ENCODE results near the gene AGPAT3.
"Not testable (repeated sequence)": the region's sequence is repeated elsewhere in the genome, so short reads cannot be mapped to it uniquely, and the experiment has no call there.

AGPAT3 gene

GRCh38 chr21:43819511-43820405, 45.3 kb upstream of the AGPAT3 start:
- TF ChIP-seq, protein P1, sequence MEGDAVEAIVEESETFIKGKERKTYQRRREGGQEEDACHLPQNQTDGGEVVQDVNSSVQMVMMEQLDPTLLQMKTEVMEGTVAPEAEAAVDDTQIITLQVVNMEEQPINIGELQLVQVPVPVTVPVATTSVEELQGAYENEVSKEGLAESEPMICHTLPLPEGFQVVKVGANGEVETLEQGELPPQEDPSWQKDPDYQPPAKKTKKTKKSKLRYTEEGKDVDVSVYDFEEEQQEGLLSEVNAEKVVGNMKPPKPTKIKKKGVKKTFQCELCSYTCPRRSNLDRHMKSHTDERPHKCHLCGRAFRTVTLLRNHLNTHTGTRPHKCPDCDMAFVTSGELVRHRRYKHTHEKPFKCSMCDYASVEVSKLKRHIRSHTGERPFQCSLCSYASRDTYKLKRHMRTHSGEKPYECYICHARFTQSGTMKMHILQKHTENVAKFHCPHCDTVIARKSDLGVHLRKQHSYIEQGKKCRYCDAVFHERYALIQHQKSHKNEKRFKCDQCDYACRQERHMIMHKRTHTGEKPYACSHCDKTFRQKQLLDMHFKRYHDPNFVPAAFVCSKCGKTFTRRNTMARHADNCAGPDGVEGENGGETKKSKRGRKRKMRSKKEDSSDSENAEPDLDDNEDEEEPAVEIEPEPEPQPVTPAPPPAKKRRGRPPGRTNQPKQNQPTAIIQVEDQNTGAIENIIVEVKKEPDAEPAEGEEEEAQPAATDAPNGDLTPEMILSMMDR (IDR thresholded peaks at IDR 0.05; ENCODE audit: borderline replicate concordance, control extremely low read depth, extremely low read depth, insufficient read depth, missing control alignments) = no peak

GRCh38 chr21:43820466-43820865, 44.6 kb upstream of the AGPAT3 start:
- no peak for DNase-seq (ENCODE audit: low spot score)
- TF ChIP-seq, protein P1 (IDR thresholded peaks at IDR 0.05; ENCODE audit: borderline replicate concordance, control extremely low read depth, extremely low read depth, insufficient read depth, missing control alignments) = no peak
- in situ Hi-C loops (cut with MboI; ENCODE audit: low sequenced_read_pairs, unreplicated experiment) = loop anchor here (25.0 kb wide), 1 partner anchor 467 kb away; the partner anchor contains the start of gene AIRE

More at GRCh38 chr21:43819511-43820405, 45.3 kb upstream of the AGPAT3 start:
- in situ Hi-C loops (cut with MboI; ENCODE audit: low sequenced_read_pairs, unreplicated experiment) = loop anchor here (10.0 to 25.0 kb wide), 3 partner anchors 125 to 468 kb away; partner anchors contain the start of gene AIRE
- no peak for DNase-seq (ENCODE audit: low spot score)

DNA sequence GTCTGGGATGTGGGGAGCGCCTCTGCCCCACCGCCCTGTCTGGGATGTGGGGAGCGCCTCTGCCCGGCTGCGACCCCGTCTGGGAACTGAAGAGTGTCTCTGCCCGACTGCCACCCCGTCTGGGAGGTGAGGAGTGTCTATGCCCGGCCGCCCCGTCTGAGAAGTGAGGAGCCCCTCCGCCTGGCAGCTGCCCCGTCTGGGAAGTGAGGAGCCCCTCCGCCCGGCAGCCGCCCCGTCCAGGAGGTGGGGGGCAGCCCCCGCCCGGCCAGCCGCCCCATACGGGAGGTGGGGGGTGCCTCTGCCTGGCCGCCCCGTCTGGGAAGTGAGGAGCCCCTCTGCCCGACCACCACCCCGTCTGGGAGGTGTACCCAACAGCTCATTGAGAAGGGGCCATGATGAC, 42.9 kb upstream of the AGPAT3 start:
- in situ Hi-C loops (cut with MboI; ENCODE audit: low sequenced_read_pairs, unreplicated experiment) = loop anchor here (25.0 kb wide), 1 partner anchor 465 kb away; the partner anchor contains the start of gene AIRE
- not testable (repeated sequence) for DNase-seq (ENCODE audit: low spot score)

- in situ Hi-C loops (cut with MboI; ENCODE audit: low sequenced_read_pairs, unreplicated experiment) = loop anchor here (25.0 kb wide), 1 partner anchor 465 kb away; the partner anchor contains the start of gene AIRE
- not testable (repeated sequence) for DNase-seq (ENCODE audit: low spot score)
Observed at GRCh38 chr21:43822741-43823140, 42.3 kb upstream of the AGPAT3 start.

- DNase-seq (ENCODE audit: low spot score) = no peak
- TF ChIP-seq, protein P1 (IDR thresholded peaks at IDR 0.05; ENCODE audit: borderline replicate concordance, control extremely low read depth, extremely low read depth, insufficient read depth, missing control alignments) = no peak
- in situ Hi-C loops (cut with MboI; ENCODE audit: low sequenced_read_pairs, unreplicated experiment) = loop anchor here (25.0 kb wide), 2 partner anchors 463 to 638 kb away; partner anchors contain the start of genes AIRE and LRRC3
Observed at GRCh38 chr21:43824333-43825241, 40.4 kb upstream of the AGPAT3 start.

DNA sequence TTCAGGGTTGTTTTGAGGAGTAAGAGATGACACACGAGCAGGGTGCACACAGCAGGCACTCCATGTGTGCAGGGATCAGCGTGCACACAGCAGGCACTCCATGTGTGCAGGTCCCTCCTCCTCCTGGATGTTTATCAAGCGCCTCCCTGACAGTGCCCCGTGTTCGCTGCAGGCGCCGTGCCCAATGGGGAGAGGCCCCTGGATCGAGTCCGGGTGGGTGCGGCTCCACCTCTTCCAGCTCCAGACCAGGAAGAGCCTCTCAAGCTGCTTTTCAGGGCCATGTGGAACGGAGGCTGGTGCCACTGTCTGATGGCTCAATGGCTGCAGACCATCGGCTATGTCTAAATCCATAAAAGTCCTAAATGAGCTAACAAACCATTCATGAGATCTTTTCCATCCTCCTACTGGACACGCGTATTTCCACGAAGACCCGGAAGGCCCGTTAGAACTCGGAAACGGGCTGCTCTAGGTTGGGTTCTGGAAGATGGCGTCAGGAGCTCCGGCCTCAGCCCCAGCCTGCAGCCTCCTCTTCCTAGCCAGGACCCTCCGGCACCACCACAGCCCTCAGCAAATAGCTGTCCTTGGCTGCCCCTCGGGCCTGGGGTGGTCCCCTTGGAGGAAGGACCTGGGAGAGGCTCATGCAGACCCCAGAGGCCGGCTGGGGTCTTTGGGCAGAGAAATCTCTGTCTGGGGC, 39.6 kb upstream of the AGPAT3 start:
- TF ChIP-seq, protein P1 (IDR thresholded peaks at IDR 0.05; ENCODE audit: borderline replicate concordance, control extremely low read depth, extremely low read depth, insufficient read depth, missing control alignments) = no peak
- no peak for DNase-seq (ENCODE audit: low spot score)
- in situ Hi-C loops (cut with MboI; ENCODE audit: low sequenced_read_pairs, unreplicated experiment) = loop anchor here (25.0 kb wide), 1 partner anchor 637 kb away; the partner anchor contains the start of gene LRRC3

All from GM13976 (cell line).